NB4 (cell line): ENCODE results near the gene YWHAG.
"Not testable (repeated sequence)": the region's sequence is repeated elsewhere in the genome, so short reads cannot be mapped to it uniquely, and the experiment has no call there.

ENCODE experiments used
- CTCF ChIP-seq: IDR thresholded peaks from one replicate; pipeline ENCODE4 v1.5.1; 2012; ENCODE audit warnings: low read depth, low read length
- MAX ChIP-seq: IDR thresholded peaks from 2 replicates; pipeline ENCODE4 v1.6.1; 2011; ENCODE audit warnings: low read depth, low read length
- MYC ChIP-seq: IDR thresholded peaks from 2 replicates; pipeline ENCODE4 v1.6.1; 2011; ENCODE audit warnings: low read depth, low read length

- not testable (repeated sequence) for TF ChIP-seq MYC, CTCF, MAX
Measured at GRCh38 chr7:76403097-76403496, 44.3 kb upstream of the YWHAG start.
